Right renal cortex interstitium (tissue), 3 donors: ENCODE results near the gene BCKDK. TPM values are rescaled to one million over a fixed set of nuclear protein-coding genes. Genes with fewer than 3 reads are reported as not detected.
A peak's percentile ranks its signal among the peaks of the same experiment; 100 is the strongest.

ENCODE experiments used
- DNase-seq, 3 donors: peaks; one replicate each; pipeline ENCODE4 v3.0.0-alpha.2; 2013; ENCODE audit warnings: low read depth in 3 of 3, low spot score in 2 of 3
- polyA plus RNA-seq, 3 donors: library from polyadenylated mRNA; unstranded; fragments of 120-200 nt; gene quantifications; one replicate each; pipeline ENCODE4 v1.2.1, GENCODE V29; 2013; ENCODE audit not compliant: insufficient read length in 3 of 3

The BCKDK gene
- polyA plus RNA-seq, result 10 to 100 TPM; 32.4 to 37.6 (median 35.1) TPM

GRCh38 chr16:31108035-31108793, at the start of gene BCKDK:
Gene BCKDK, plus strand, starts transcription at chr16:31108386. Its CDS starts 838 bp downstream, at chr16:31109224.
- DNase-seq, result no peak

GRCh38 chr16:31061126-31061812, 46.9 kb upstream of the BCKDK start:
- DNase-seq, result no peak

DNA sequence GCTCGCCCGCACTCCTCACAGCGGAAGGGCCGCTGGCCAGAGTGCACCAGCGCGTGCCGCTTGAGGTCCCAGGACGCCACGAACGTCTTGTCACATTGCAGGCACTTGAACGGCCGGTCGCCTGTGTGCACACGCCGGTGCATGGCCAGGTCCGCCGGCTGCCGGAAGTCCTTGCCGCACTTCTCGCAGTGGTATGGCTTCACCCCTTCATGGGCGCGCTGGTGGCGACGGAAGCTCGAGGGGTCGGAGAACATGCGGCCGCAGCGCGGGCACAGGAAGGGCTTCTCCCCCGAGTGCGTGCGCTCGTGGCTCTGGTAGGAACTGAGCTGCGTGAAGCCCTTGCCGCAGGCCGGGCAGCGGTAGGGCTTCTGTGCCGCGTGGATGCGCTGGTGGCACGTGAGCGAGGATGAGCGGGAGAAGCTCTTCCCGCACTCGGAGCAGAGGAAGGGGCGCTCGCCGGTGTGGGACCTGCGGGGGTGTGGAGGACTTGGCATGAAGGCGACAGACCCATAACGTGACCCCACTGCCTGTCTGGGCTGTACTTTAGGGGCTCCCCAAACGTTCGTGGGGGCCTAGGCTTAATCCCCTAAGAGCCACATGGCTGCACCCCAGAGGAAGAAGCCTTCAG, 46.3 kb upstream of the BCKDK start:
- no peak for DNase-seq

DNA sequence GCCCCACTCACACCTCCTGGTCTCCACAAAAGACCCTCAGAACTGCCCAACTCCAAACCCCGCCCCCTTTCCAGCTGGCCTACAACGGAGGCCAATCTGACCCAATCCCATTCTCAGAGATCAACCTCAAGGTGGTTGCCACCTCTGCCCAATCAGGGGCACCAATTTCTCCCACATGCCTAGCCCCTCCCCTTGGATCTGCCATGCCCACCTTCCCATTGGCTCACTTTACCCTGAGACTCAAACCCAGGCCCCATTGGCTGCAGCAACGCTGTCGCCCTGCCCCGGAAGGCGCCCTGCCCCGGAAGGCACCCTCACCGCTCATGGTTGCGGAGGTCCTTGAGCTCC, 44.7 kb upstream of the BCKDK start:
- no peak for DNase-seq

- DNase-seq, result no peak
Observed at GRCh38 chr16:31063843-31064611, 44.2 kb upstream of the BCKDK start.

- DNase-seq, result no peak
Observed at GRCh38 chr16:31064882-31065461, 43.2 kb upstream of the BCKDK start.

GRCh38 chr16:31067342-31067741, 40.8 kb upstream of the BCKDK start:
- no peak for DNase-seq

- no peak for DNase-seq
Observed at GRCh38 chr16:31071861-31072260, 36.3 kb upstream of the BCKDK start.

DNA sequence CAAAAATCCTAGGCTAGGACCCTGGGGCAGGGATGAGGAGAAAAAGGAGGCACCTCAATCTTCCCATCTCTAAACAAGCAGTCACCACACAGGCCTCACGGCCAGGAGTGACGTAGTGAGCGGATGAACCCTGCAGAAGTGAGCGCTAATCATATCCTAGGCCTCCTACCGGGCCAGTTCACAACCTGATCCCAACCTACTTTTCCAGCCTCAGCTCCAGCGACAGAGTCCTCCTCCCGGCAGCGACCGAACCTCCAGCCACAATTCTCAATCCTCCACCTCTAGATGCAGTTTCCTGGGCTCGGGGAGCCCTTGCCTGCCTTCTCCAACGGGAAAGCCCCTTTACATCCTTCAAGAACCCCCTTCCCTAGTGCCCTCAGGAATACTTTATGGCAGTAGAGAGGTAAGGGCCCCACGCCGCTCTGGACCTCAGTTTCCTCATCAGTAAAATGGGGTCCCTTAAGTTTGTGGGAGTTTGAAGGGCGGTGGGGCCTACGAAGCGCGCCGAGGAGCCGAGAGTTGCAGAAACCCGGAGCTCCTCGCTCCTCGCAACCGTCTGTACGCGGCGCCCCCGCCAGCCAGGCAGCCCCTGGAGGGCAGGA, 35.5 kb upstream of the BCKDK start:
- no peak for DNase-seq

- DNase-seq, result peak; percentile 84 to 85 (median 85)
Observed at GRCh38 chr16:31073142-31073969, 34.8 kb upstream of the BCKDK start.

DNA sequence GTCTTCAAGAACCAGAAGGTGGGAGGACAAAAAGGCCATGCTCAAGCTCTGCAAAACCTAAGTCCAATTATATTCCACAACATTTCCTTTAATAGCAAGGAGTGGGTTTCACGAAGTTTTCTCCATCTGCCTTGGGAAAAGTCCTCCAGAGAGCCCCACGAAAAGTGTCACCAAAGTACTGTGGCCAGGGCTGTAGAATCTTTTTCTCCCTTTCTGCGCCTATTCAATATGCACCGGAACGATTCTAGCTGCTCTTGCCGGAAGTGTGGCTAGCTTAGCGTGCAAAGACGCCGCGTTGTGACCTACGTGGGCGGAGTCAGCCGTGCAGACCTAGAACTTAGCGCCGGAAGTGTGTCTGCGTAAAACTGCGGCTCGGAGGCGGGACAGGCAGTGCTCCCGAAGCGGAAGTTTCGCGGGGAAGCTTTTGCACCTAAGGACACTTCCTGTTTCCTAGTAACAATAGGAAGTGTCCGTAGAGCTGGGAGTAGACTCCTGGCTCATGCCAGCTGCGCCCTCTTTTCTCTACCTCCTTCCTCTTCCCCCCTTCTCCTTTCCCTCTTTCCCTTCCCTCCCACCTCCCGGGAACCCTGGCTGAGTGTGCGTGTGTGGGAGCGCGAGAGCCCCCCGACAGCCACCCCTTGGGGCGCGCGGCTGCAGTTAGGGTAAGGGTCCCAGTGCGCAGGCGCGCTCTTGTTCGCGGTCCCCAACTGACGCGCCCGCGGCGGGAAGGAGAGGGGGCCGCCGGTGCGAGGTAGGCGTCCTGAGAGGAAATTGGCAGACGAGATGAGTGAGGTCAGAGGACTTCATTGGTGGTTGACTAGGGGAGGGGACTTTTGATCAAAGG, 34.0 kb upstream of the BCKDK start, which contains the start of the genes ZNF646 and ZNF668:
Gene ZNF646, plus strand, starts transcription at position 453 of the 844 bp plus-strand sequence. CDS start 1,903 bp downstream, outside the sequence.
Gene ZNF668, minus strand, starts transcription at position 271 of the 844 bp plus-strand sequence. CDS start 9,781 bp downstream, outside the sequence.
- DNase-seq, result peak; percentile 95 to 98 (median 97)

- DNase-seq, result no peak
Observed at GRCh38 chr16:31074814-31075183, 33.4 kb upstream of the BCKDK start.

DNA sequence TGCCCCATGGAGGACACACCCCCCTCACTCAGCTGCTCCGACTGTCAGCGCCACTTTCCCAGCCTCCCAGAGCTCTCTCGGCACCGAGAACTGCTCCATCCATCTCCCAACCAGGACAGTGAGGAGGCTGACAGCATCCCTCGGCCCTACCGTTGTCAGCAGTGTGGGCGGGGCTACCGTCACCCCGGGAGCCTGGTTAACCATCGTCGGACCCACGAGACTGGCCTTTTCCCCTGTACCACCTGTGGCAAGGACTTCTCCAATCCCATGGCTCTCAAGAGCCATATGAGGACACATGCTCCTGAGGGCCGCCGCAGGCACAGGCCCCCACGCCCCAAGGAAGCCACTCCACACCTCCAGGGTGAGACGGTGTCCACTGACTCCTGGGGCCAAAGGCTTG, 31.9 kb upstream of the BCKDK start:
- DNase-seq, result no peak

GRCh38 chr16:31077024-31077423, 31.2 kb upstream of the BCKDK start:
- DNase-seq, result no peak

GRCh38 chr16:31077592-31078396, 30.4 kb upstream of the BCKDK start:
- no peak for DNase-seq

GRCh38 chr16:31078597-31079341, 29.4 kb upstream of the BCKDK start:
- no peak for DNase-seq
